Activated T-helper 2 cell treated with anti-CD3 and anti-CD28 coated beads, Interferon-gamma antibody, Interleukin-2, Interleukin-4, amounts not matched to agents 10 μg/mL and 5 μg/mL and 100 μg/mL, durations not matched to agents 14 hours and 24 hours and 36 hours (primary cell): Measurements from ENCODE around the gene NUP210. TPM values are rescaled to one million over a fixed set of nuclear protein-coding genes. Genes with fewer than 3 reads are reported as not detected.

Experiments used
- DNase-seq: peaks from one replicate; pipeline ENCODE4 v3.0.0; 2021; ENCODE audit warnings: low spot score
- H3K27ac Mint-ChIP-seq: one replicate; pipeline ENCODE4 v1.8.0; 2021; ENCODE audit warnings: mixed read lengths
- H3K27me3 Mint-ChIP-seq: one replicate; pipeline ENCODE4 v1.8.0; 2021; ENCODE audit warnings: low read depth, mixed read lengths
- H3K36me3 Mint-ChIP-seq: one replicate; pipeline ENCODE4 v1.8.0; 2021; ENCODE audit warnings: low read depth, mixed read lengths
- H3K4me1 Mint-ChIP-seq: one replicate; pipeline ENCODE4 v1.8.0; 2021; ENCODE audit warnings: low read depth, mixed read lengths
- H3K4me3 Mint-ChIP-seq: one replicate; pipeline ENCODE4 v1.8.0; 2021; ENCODE audit warnings: low read depth, mild to moderate bottlenecking, moderate library complexity, mixed read lengths
- H3K9me3 Mint-ChIP-seq: one replicate; pipeline ENCODE4 v1.8.0; 2021; ENCODE audit warnings: mixed read lengths
- intact Hi-C: fragments of 100-400 bp; cut with micrococcal nuclease; formaldehyde crosslinking; loops from one replicate; pipeline ENCODE4 v1.15.1; 2023
- total RNA-seq: library from RNA; stranded (reverse); gene quantifications from 2 replicates; pipeline ENCODE4 v1.2.3, GENCODE V29; 2022

The NUP210 gene
- 143 and 148 TPM in 2 replicates for total RNA-seq

DNA sequence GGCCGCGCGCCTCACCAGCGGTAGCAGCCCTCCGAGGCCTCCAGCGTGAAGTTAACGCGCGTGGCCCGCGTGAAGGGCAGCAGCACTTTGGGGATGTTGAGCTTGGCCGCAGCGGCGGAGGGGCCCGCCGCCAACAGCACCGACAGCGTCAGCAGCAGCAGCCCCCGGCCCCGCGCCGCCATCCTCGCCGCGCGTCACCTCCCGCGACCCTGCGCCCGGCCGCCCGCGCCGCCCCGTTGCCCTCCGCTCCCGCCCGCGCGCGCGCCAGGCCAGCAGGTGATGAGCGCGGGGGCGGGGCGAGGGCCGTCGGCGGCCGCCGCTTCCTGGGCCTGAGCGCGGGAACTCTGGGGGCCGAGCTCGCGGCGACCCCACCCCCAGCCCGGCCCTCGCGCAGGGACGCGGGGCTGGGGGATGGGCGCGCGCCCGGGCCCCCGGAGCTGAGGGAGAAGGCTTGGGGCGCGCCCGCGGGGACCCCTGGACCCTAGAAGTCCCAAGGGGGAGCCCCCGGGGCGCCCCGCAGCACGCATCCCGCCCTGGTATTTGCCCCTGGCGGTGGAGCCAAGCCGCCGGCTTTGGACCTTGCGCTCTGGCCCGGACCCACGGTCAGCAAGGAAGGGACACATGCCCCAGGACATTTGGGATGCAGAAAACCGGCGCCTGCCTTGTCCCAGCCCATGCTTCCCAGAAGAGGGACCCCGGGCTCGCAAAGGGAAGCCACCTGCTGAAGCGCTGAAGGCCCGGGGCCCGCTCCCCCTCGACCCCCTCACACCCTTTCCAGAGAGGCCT lies at the start of gene NUP210:
NUP210 (minus strand) TSS at position 278 of the 786 bp plus-strand sequence; CDS start at position 182, 96 bp downstream.
- H3K4me3 Mint-ChIP-seq, result peak within 1 kb of the TSS; percentile 88
- peaks cover 26% of the 10 kb centered on the region for H3K36me3 Mint-ChIP-seq
- no peaks in the 10 kb centered on the region for H3K9me3 Mint-ChIP-seq
- no peaks in the 10 kb centered on the region for H3K27me3 Mint-ChIP-seq
- DNase-seq, result peak; percentile 62
- H3K27ac Mint-ChIP-seq, result peak within 1 kb of the TSS; percentile 99
- peaks cover 65% of the 10 kb centered on the region for H3K4me1 Mint-ChIP-seq
- intact Hi-C loops, result loop anchor here (5.0 to 10.0 kb wide), 2 partner anchors 408 to 705 kb away; partner anchors contain the start of genes CHCHD4 and TMEM43

GRCh38 chr3:13466781-13467180 lies 46.7 kb upstream of the NUP210 start:
- intact Hi-C loops, result no loop called here
- H3K27ac Mint-ChIP-seq, result no peak overlapping the region
- H3K9me3 Mint-ChIP-seq, result no peaks in the 10 kb centered on the region
- no peaks in the 10 kb centered on the region for H3K4me1 Mint-ChIP-seq
- DNase-seq, result no peak
- no peaks in the 10 kb centered on the region for H3K36me3 Mint-ChIP-seq
- H3K27me3 Mint-ChIP-seq, result peaks cover 17% of the 10 kb centered on the region
- no peak overlapping the region for H3K4me3 Mint-ChIP-seq

DNA sequence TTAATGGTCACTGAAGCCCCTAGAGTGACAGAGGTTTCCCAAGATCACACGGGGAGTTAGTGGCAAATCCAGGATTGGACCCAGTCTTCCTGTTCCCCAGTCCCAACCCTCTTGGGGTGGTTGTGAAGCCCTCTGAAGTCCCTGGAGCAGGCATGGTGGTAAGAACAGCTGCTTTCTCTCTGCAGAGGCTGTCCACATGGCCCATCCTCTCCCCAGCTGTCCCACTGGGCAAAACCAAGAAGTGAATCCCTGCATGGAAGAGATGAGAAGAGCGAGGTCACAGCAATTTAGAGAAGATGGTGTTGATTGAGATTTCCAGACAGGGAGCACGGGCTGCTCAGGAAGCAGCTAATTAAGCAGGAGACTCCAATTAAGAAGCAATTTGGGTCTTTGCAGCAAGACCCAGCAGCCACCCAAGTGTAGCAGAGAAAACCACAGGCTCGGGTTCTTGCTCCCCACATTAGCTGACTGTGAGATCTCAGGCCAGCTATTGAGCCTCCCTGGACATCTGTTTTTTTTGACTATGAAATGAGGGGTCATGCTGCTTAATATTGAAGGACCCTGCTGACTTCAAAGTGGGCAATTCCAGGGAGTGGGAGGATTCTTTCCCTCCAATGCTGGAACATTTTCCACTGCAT lies 45.2 kb upstream of the NUP210 start:
- no peak overlapping the region for H3K27ac Mint-ChIP-seq
- no peak overlapping the region for H3K4me3 Mint-ChIP-seq
- peaks cover 12% of the 10 kb centered on the region for H3K27me3 Mint-ChIP-seq
- intact Hi-C loops, result no loop called here
- no peak for DNase-seq
- no peaks in the 10 kb centered on the region for H3K4me1 Mint-ChIP-seq
- no peaks in the 10 kb centered on the region for H3K9me3 Mint-ChIP-seq
- H3K36me3 Mint-ChIP-seq, result no peaks in the 10 kb centered on the region

DNA sequence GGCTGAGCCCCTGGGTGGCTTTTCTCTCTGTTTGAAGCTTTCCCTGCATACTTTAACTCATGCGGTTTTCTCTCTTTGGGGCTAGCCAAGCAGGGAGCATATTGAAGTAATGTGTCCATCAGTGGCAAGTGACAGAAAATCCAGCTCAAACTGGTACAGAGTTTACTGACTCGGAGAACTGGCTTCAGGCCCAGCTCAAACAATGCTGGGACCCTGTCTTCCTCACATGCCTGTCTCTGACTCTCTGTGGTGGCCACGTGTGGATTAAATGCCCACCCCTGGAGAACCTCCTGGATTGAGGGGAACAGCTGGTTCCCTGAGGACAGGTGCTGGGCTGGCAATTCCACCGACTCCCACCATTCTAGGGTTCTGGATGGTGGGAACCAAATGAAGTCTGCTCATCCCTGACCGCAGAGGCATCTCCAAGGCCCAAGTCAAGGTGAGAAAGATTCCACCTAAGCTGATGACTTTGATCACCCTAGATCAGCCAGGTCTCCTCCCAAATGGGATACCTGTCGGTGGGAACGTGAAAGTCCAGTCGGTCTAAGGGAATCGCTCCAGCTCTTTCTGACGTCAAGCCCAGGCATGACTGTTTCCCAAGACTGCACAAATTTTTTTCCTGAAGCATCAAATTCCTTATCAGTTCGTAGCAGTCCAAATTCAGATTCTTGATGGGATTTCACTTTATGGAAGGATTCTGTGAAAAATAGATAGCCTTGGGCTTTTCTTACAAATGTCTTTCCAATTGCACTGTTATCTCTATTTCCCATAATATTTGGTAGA lies 43.7 kb upstream of the NUP210 start:
- no peaks in the 10 kb centered on the region for H3K36me3 Mint-ChIP-seq
- no peak for DNase-seq

DNA sequence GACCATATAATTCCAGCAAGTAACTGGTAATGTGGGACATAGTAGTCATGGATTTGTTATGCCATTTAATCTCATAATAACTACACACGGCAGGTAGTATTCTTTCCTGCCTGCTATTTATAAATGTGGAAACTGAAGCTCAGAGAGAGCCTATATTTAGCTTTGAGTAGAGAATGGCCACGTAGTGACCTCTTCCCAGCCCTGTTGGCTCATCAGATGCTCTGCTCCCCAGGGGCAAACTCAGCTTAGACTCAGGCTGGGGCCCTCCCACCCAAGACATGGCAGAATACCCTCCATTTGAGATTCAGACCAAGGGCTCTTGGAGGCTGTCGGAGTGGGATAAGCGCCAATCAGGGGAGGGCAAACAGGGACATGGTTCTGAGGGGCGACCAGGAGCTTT lies 42.7 kb upstream of the NUP210 start:
- intact Hi-C loops, result no loop called here
- no peak for DNase-seq
- Mint-ChIP-seq H3K4me1 (no peaks in the 10 kb centered on the region), H3K4me3 (no peak overlapping the region), H3K27ac (no peak overlapping the region), H3K27me3 (peaks cover 9% of the 10 kb centered on the region), H3K9me3 (no peaks in the 10 kb centered on the region), H3K36me3 (no peaks in the 10 kb centered on the region)

More for the DNA sequence above, 43.7 kb upstream of the NUP210 start:
- no peak overlapping the region for H3K4me3 Mint-ChIP-seq
- H3K4me1 Mint-ChIP-seq, result no peaks in the 10 kb centered on the region
- H3K27ac Mint-ChIP-seq, result no peak overlapping the region
- intact Hi-C loops, result no loop called here
- peaks cover 12% of the 10 kb centered on the region for H3K27me3 Mint-ChIP-seq
- no peaks in the 10 kb centered on the region for H3K9me3 Mint-ChIP-seq

- intact Hi-C loops, result no loop called here
- H3K9me3 Mint-ChIP-seq, result no peaks in the 10 kb centered on the region
- no peak for DNase-seq
- H3K27me3 Mint-ChIP-seq, result peaks cover 9% of the 10 kb centered on the region
- no peak overlapping the region for H3K27ac Mint-ChIP-seq
- H3K4me3 Mint-ChIP-seq, result no peak overlapping the region
- H3K36me3 Mint-ChIP-seq, result no peaks in the 10 kb centered on the region
- H3K4me1 Mint-ChIP-seq, result no peaks in the 10 kb centered on the region
Measured at GRCh38 chr3:13462125-13462629, 42.1 kb upstream of the NUP210 start.

GRCh38 chr3:13461169-13462124 lies 41.3 kb upstream of the NUP210 start:
- intact Hi-C loops, result loop anchor here (2.0 kb wide), 1 partner anchor 369 kb away; no protein-coding TSS in a partner anchor
- no peaks in the 10 kb centered on the region for H3K4me1 Mint-ChIP-seq

GRCh38 chr3:13460341-13460736 lies 40.2 kb upstream of the NUP210 start:
- intact Hi-C loops, result loop anchor here (2.0 kb wide), 1 partner anchor 368 kb away; no protein-coding TSS in a partner anchor
- Mint-ChIP-seq H3K4me1 (no peaks in the 10 kb centered on the region), H3K27me3 (peaks cover 9% of the 10 kb centered on the region), H3K27ac (no peak overlapping the region), H3K36me3 (no peaks in the 10 kb centered on the region), H3K4me3 (no peak overlapping the region), H3K9me3 (no peaks in the 10 kb centered on the region)
- no peak for DNase-seq

More at GRCh38 chr3:13461169-13462124, 41.3 kb upstream of the NUP210 start:
- H3K27me3 Mint-ChIP-seq, result peaks cover 9% of the 10 kb centered on the region
- no peak overlapping the region for H3K4me3 Mint-ChIP-seq
- H3K9me3 Mint-ChIP-seq, result no peaks in the 10 kb centered on the region
- H3K36me3 Mint-ChIP-seq, result no peaks in the 10 kb centered on the region
- peak; percentile 68 for DNase-seq
- H3K27ac Mint-ChIP-seq, result no peak overlapping the region

DNA sequence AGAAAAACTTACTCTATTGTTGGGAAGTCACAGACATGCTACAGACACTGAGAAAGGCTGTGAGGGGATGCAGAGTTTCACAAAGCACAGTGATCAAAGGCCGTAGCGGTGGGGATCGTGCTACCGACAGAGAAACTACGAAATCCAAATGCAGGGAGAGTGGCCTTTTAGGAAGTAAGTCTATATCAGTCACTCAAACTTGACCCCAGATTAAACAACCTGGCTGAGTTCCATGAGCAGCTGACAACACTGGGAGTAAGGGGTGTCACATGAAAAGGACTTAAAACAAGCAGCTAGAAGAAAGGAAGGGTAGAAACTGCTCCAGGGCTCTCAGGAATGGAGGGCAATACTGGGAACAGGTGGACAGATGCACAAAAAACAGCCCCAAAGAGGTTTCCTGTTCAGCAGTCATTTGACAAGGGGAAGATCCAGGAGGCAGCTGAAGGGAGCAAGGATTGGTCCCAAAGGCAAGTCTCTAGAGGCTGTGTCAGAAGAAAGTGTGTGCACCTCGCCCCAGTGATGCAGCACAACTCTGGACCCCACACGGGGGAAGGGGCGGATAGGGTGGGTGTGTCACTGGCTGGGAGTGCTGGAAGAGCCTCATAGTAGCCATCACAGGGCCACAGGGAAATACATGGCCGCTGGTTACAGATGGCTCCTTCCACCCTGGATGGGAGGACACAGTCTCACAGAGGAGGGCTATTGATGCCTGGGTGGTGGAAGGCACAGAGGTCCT lies 39.7 kb upstream of the NUP210 start:
- intact Hi-C loops, result loop anchor here (2.0 kb wide), 1 partner anchor 367 kb away; no protein-coding TSS in a partner anchor
- Mint-ChIP-seq H3K4me3 (no peak overlapping the region), H3K36me3 (no peaks in the 10 kb centered on the region), H3K27me3 (peaks cover 5% of the 10 kb centered on the region), H3K9me3 (no peaks in the 10 kb centered on the region), H3K4me1 (no peaks in the 10 kb centered on the region), H3K27ac (no peak overlapping the region)
- DNase-seq, result no peak

DNA sequence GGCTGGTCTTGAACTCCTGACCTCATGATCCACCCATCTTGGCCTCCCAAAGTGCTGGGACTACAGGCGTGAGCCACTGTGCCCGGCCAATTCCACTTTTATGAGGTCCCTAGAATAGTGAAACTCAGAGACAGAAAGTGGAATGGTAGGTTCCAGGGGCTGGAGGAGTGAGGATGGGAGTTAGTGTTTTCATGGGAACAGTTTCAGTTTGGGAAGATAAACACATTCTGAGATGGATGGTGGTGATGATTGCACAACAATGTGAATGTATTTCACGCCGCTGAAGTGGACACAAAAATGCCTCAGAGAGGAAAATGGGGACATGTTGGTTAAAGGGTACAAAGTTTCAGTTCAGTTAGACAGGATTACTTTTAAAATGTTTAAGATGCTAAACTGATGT lies 37.5 kb upstream of the NUP210 start:
- Mint-ChIP-seq H3K4me3 (no peak overlapping the region), H3K36me3 (no peaks in the 10 kb centered on the region), H3K4me1 (peaks cover 2% of the 10 kb centered on the region), H3K27me3 (peaks cover 2% of the 10 kb centered on the region), H3K9me3 (no peaks in the 10 kb centered on the region), H3K27ac (no peak overlapping the region)
- no peak for DNase-seq
- intact Hi-C loops, result no loop called here

GRCh38 chr3:13455644-13456043 lies 35.5 kb upstream of the NUP210 start:
- Mint-ChIP-seq H3K27me3 (peaks cover 2% of the 10 kb centered on the region), H3K36me3 (no peaks in the 10 kb centered on the region), H3K9me3 (no peaks in the 10 kb centered on the region), H3K4me1 (peaks cover 11% of the 10 kb centered on the region), H3K27ac (no peak overlapping the region), H3K4me3 (no peak overlapping the region)
- intact Hi-C loops, result no loop called here
- DNase-seq, result no peak
